ENCODE results near the gene VGLL3. TPM values are rescaled to one million over a fixed set of nuclear protein-coding genes. Genes with fewer than 3 reads are reported as not detected.

The VGLL3 gene
- total RNA-seq, 1 experiment from 2014 or later: 0.10 TPM

DNA sequence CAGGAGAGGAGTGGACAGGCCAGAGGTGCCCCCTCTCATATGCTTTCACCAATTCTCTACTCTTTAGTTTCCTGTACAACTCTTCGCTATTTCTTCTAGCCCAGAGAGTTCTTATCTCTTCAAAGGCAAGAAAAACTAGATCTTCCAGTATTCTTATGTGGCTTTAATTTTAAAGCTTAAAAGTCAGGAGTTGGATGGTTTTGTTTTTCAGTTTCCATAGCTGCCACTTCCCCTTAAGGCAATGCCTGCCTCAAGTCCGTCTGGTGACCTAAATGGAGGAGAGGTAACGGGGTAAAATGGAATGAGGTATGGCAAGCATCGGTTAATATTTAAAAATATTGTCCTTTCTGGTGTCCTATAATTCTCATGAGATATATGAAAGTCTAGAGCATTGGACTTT lies 11.4 kb upstream of the VGLL3 start:
- no peaks in the 10 kb centered on the region for H3K79me2 ChIP-seq (ENCODE audit: insufficient read depth, low read length)
- H3K4me1 ChIP-seq (ENCODE audit: control insufficient read depth in 1 of 2, insufficient read depth in 2 of 2, low read length in 2 of 2): no peaks in the 10 kb centered on the region
- no peaks in the 10 kb centered on the region for H4K20me1 ChIP-seq (ENCODE audit: insufficient read depth)
- no peaks in the 10 kb centered on the region for H3K36me3 ChIP-seq (ENCODE audit: control insufficient read depth in 1 of 2, insufficient read depth in 2 of 2, low read length in 2 of 2)
- intact Hi-C loops (cut with micrococcal nuclease): no loop called here
- CTCF ChIA-PET: no interaction called here
- H3K4me3 ChIP-seq (replicated peaks in 1 of 2; ENCODE audit: low read depth in 1 of 2, low read length in 2 of 2): no peak overlapping the region
- RAD21 ChIA-PET (ENCODE audit: low non-redundant PET in 1 of 2, low total read pairs in 2 of 2, uncharacterized antibody in 2 of 2, unreplicated experiment in 2 of 2): no interaction called here
- POLR2A ChIA-PET: no interaction called here
- H3K27ac ChIP-seq (ENCODE audit: low read depth, low read length): no peak overlapping the region
- TF ChIP-seq TCF7L2 (IDR thresholded peaks at IDR 0.05; ENCODE audit: borderline replicate concordance, extremely low read depth, insufficient read depth, insufficient read length) (no peak), EGR1 (IDR thresholded peaks at IDR 0.05; ENCODE audit: low read depth) (no peak), CBX3 (IDR thresholded peaks at IDR 0.05; ENCODE audit: low read depth) (no peak), ELF1 (IDR thresholded peaks at IDR 0.05; ENCODE audit: borderline replicate concordance, low read depth) (no peak), ZNF274 (IDR thresholded peaks at IDR 0.05; ENCODE audit: low read depth, low read length) (no peak), POLR2A (IDR thresholded peaks at IDR 0.05; ENCODE audit: borderline replicate concordance, extremely low read depth, insufficient read depth, insufficient read length) (no peak)
- TF ChIP-seq, protein P1, sequence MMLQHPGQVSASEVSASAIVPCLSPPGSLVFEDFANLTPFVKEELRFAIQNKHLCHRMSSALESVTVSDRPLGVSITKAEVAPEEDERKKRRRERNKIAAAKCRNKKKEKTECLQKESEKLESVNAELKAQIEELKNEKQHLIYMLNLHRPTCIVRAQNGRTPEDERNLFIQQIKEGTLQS (IDR thresholded peaks at IDR 0.05): no peak
- TF ChIP-seq, protein P2, sequence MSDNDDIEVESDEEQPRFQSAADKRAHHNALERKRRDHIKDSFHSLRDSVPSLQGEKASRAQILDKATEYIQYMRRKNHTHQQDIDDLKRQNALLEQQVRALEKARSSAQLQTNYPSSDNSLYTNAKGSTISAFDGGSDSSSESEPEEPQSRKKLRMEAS (IDR thresholded peaks at IDR 0.05): no peak
- H3K9ac ChIP-seq (ENCODE audit: low read length): no peak overlapping the region
- H3K9me2 ChIP-seq (ENCODE audit: insufficient read depth): no peaks in the 10 kb centered on the region
- no peak overlapping the region for H2AFZ ChIP-seq (ENCODE audit: low read depth, low read length, poor library complexity, severe bottlenecking)
- H3K27me3 ChIP-seq (ENCODE audit: insufficient read depth, low read length): no peaks in the 10 kb centered on the region
- H3K9me3 ChIP-seq (ENCODE audit: control insufficient read depth in 1 of 2, insufficient read depth in 1 of 2, low read depth in 1 of 2, low read length in 2 of 2): no peaks in the 10 kb centered on the region
- DNase-seq (ENCODE audit: low read depth, low spot score): no peak
- no peak for ATAC-seq
- no TSS peak for BruUV-seq (replicated peaks)
- no peak overlapping the region for H3K4me2 ChIP-seq (ENCODE audit: low read length)

DNA sequence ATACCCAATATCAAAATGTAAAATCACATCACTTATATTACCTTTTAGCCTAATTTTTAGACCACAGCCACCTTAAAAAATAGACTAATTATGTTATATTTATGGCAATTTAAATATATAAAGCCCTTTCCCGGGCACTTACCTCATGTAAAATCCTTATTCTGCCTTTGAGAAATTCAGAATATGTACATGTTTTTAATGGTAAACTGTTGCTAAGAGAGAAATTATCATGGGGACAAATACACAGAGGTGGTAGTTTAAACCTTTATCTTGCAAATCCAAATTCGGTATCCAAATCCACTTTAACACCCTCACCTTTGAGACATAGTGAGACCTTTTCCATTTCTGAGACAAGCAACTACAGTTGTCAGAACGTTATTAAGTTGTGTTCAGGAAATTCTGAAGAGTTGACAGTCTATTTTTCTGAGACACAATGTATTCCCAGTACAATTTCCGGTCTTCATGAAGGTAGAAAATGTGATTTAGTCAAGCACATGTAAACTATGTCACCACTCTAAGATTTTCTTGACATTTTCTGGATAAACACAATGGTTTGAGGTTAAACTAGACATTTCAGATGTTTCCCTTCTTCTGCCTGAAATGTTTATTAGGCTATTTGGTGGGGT lies 10.6 kb upstream of the VGLL3 start:
- Histone ChIP-seq H4K20me1 (ENCODE audit: insufficient read depth) (no peaks in the 10 kb centered on the region), H3K36me3 (ENCODE audit: control insufficient read depth in 1 of 2, insufficient read depth in 2 of 2, low read length in 2 of 2) (no peaks in the 10 kb centered on the region), H3K9ac (ENCODE audit: low read length) (no peak overlapping the region), H3K9me3 (ENCODE audit: control insufficient read depth in 1 of 2, insufficient read depth in 1 of 2, low read depth in 1 of 2, low read length in 2 of 2) (no peaks in the 10 kb centered on the region), H3K4me2 (ENCODE audit: low read length) (no peak overlapping the region), H3K4me1 (ENCODE audit: control insufficient read depth in 1 of 2, insufficient read depth in 2 of 2, low read length in 2 of 2) (no peaks in the 10 kb centered on the region), H3K27ac (ENCODE audit: low read depth, low read length) (no peak overlapping the region), H3K79me2 (ENCODE audit: insufficient read depth, low read length) (no peaks in the 10 kb centered on the region), H3K27me3 (ENCODE audit: insufficient read depth, low read length) (no peaks in the 10 kb centered on the region), H3K9me2 (ENCODE audit: insufficient read depth) (no peaks in the 10 kb centered on the region), H2AFZ (ENCODE audit: low read depth, low read length, poor library complexity, severe bottlenecking) (no peak overlapping the region), H3K4me3 (replicated peaks in 1 of 2; ENCODE audit: low read depth in 1 of 2, low read length in 2 of 2) (no peak overlapping the region)
- no TSS peak for BruUV-seq (replicated peaks)
- POLR2A ChIA-PET: no interaction called here
- ATAC-seq (no peak), DNase-seq (ENCODE audit: low read depth, low spot score) (no peak)
- RAD21 ChIA-PET (ENCODE audit: low non-redundant PET in 1 of 2, low total read pairs in 2 of 2, uncharacterized antibody in 2 of 2, unreplicated experiment in 2 of 2): no interaction called here
- intact Hi-C loops (cut with micrococcal nuclease): no loop called here
- CTCF ChIA-PET: no interaction called here
- TF ChIP-seq, protein P3, sequence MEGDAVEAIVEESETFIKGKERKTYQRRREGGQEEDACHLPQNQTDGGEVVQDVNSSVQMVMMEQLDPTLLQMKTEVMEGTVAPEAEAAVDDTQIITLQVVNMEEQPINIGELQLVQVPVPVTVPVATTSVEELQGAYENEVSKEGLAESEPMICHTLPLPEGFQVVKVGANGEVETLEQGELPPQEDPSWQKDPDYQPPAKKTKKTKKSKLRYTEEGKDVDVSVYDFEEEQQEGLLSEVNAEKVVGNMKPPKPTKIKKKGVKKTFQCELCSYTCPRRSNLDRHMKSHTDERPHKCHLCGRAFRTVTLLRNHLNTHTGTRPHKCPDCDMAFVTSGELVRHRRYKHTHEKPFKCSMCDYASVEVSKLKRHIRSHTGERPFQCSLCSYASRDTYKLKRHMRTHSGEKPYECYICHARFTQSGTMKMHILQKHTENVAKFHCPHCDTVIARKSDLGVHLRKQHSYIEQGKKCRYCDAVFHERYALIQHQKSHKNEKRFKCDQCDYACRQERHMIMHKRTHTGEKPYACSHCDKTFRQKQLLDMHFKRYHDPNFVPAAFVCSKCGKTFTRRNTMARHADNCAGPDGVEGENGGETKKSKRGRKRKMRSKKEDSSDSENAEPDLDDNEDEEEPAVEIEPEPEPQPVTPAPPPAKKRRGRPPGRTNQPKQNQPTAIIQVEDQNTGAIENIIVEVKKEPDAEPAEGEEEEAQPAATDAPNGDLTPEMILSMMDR (IDR thresholded peaks at IDR 0.05 in 2 of 3, conservative IDR thresholded peaks at IDR 0.05 in 1 of 3; ENCODE audit: borderline replicate concordance in 1 of 3, insufficient read depth in 1 of 3, low read depth in 2 of 3, low read length in 2 of 3): no peak
- TF ChIP-seq, protein P2 (IDR thresholded peaks at IDR 0.05): no peak
- TF ChIP-seq SIN3A (IDR thresholded peaks at IDR 0.05; ENCODE audit: low read depth) (no peak), JUND (IDR thresholded peaks at IDR 0.05) (no peak), FOSL1 (IDR thresholded peaks at IDR 0.05; ENCODE audit: low read depth) (no peak), TCF7L2 (IDR thresholded peaks at IDR 0.05; ENCODE audit: borderline replicate concordance, extremely low read depth, insufficient read depth, insufficient read length) (no peak), ELF1 (IDR thresholded peaks at IDR 0.05; ENCODE audit: borderline replicate concordance, low read depth) (no peak), CEBPB (IDR thresholded peaks at IDR 0.05; ENCODE audit: low read depth) (no peak), SP1 (IDR thresholded peaks at IDR 0.05; ENCODE audit: low read depth) (no peak), SRF (IDR thresholded peaks at IDR 0.05; ENCODE audit: low read depth) (no peak)
- TF ChIP-seq, protein P1 (IDR thresholded peaks at IDR 0.05): no peak
